ENCODE measurements around the gene NUP62CL.

DNA sequence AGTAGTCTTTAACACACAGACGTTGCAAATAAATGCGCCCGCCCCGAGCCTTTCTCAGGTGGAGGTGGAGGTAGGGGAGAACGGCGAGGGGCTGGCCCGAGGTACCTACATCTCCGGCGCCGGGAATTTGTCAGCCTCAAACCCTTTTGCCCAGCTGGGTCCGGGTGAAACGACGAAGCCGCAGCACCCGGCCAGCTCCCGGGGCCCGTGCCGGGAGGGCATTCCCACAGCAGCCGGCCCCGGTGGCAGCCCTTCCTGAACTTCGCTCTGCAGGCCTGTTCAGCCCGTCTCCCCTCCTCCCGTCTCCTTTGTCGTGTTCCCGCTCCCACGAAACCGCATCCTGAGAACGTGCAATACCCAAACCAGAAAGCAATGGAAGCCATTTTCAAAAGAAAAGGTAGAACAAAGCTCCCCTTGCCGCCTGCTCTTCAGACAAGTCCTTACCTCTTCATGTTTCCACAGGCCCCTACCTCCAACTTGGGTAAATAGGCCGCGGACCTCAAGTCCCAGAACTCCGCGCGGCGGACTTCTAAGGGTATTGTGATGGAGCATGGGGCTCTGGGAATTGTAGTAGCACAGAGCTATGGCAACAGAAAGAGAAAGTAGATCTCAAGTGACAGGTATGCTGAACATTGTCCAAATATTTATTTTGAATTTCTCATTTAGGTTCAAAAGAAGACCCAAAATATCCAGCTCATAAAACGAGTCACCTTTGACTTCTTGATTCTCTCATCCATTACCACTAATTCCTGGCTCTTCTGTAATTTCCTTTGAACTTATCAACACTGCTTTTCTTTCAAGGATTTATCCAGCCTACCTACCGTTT lies 87.7 kb downstream of the NUP62CL start, which contains the start of gene RBM41:
- TF ChIP-seq, protein P1, sequence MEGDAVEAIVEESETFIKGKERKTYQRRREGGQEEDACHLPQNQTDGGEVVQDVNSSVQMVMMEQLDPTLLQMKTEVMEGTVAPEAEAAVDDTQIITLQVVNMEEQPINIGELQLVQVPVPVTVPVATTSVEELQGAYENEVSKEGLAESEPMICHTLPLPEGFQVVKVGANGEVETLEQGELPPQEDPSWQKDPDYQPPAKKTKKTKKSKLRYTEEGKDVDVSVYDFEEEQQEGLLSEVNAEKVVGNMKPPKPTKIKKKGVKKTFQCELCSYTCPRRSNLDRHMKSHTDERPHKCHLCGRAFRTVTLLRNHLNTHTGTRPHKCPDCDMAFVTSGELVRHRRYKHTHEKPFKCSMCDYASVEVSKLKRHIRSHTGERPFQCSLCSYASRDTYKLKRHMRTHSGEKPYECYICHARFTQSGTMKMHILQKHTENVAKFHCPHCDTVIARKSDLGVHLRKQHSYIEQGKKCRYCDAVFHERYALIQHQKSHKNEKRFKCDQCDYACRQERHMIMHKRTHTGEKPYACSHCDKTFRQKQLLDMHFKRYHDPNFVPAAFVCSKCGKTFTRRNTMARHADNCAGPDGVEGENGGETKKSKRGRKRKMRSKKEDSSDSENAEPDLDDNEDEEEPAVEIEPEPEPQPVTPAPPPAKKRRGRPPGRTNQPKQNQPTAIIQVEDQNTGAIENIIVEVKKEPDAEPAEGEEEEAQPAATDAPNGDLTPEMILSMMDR (optimal IDR thresholded peaks at IDR 0.05 in 1 of 3, IDR thresholded peaks at IDR 0.05 in 1 of 3, conservative IDR thresholded peaks at IDR 0.05 in 1 of 3; ENCODE audit: extremely low read depth in 1 of 3, insufficient read depth in 2 of 3, low read length in 3 of 3), result no peak
- no peak for TF ChIP-seq EZH2 (IDR thresholded peaks at IDR 0.05; ENCODE audit: low read length)
